ENCODE measurements around the gene HES6.
"Not testable (repeated sequence)": the region's sequence is repeated elsewhere in the genome, so short reads cannot be mapped to it uniquely, and the experiment has no call there.

The HES6 gene, protein sequence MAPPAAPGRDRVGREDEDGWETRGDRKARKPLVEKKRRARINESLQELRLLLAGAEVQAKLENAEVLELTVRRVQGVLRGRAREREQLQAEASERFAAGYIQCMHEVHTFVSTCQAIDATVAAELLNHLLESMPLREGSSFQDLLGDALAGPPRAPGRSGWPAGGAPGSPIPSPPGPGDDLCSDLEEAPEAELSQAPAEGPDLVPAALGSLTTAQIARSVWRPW

DNA sequence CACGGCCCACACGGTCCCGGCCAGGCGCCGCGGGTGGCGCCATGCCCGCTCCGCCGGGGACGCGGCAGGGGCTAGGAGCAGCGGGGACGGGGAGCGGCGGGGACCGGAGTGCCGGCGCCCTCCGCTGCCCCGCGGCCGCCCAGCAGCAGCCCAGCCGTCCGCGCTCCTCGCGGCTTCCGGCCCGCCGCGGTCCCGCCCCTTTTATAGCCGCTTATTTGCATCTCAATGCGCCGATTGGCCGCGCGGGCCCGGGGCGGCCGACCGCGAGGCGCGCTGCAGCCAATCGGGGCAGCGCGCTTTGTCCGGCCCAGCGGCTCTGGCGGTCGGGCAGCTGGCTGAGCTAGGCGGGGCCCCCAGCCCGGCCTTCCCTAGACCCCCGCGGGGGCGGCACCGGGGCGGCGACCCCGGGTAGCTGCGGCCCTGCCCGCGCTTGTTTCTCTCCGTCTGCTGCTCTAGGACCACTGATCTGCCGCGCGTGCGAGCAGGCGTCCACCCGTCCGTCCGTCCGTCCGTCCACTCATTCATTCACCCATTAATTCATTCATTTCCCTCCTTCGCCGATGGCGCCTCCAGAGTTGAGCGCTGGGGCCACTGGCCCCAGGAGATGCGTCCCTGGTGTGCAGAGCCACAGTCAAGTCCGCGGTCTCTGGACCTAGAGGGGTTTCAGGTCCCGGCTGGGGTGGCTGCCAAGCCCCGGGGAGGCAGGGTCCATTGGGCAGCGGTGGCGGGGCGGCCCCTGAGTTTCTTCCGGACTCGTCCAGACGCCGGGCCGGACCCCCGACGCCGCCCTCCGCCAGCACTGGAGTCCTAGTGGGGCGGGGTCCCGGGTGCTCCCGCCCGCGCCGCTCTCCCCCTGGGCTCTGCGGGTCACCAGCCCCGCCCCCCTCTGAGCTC lies at the start of gene HES6:
Gene HES6, minus strand, starts transcription at position 176 of the 894 bp plus-strand sequence. Its CDS starts 133 bp downstream, at position 43.
- peak; percentile 88 for DNase-seq

DNA sequence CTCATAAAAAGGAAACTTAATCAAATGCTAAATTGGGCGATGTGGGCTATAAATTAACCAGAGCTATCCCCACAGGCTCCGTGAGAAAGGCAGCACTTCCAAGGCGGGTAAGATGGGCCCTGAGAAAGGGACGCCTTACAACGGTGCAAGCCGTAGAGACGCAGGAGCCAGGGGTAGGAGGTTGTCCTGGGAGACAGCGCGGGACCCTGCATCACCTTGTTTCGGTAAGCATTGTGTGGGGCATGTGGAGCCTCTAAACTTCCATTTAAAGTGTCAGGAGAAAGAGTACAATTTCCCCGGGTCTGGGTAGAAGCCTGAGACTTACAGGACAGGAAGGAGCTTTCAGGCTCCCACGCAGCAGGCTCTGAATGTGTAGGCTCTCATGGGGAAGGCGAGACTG lies 49.7 kb upstream of the HES6 start:
- no peak for DNase-seq

DNA sequence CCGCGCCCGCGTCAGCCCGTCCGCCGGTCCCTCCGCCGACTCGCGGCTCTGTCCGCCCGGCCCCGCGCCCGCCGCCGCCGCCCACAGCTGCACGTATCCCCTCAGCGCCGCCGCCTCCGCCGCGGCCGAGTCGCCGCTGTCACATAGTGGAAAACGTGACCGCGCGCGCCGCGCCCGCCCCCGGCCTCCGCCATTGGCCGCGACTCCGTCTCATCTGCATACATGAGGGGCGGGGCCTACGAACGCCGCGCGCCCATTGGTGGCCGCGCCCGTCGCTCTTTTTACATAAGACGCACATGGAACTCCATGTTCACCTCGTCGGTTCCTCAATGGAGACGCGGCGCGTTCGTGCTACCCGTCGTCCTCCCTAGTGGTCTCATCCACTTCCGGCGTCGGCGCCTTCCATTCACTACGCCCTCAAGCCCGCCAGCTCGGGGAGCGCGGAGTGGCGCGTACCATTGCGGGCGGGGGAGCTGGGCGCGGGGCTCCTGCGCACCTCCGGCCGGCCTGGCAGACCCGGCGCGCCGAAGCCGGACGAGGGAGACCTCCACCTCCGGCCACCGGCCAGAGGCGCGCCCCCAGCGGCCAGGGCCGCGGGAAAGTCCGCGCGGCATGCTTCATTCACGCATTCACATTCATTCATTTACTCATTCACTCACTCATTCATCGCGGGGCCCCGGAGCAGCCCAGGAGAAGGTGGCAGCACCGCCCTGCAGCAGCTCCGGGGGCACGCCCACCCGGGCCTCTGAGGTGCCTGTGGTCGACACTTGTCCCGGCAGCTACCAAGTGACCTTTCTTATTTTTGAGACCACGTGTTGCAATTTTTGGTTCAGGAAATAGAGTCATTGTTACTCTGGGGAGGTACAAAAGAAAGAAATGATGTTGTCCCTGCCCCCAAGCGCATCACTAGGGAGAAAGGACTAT lies 49.1 kb upstream of the HES6 start:
- DNase-seq = peak; percentile 95

DNA sequence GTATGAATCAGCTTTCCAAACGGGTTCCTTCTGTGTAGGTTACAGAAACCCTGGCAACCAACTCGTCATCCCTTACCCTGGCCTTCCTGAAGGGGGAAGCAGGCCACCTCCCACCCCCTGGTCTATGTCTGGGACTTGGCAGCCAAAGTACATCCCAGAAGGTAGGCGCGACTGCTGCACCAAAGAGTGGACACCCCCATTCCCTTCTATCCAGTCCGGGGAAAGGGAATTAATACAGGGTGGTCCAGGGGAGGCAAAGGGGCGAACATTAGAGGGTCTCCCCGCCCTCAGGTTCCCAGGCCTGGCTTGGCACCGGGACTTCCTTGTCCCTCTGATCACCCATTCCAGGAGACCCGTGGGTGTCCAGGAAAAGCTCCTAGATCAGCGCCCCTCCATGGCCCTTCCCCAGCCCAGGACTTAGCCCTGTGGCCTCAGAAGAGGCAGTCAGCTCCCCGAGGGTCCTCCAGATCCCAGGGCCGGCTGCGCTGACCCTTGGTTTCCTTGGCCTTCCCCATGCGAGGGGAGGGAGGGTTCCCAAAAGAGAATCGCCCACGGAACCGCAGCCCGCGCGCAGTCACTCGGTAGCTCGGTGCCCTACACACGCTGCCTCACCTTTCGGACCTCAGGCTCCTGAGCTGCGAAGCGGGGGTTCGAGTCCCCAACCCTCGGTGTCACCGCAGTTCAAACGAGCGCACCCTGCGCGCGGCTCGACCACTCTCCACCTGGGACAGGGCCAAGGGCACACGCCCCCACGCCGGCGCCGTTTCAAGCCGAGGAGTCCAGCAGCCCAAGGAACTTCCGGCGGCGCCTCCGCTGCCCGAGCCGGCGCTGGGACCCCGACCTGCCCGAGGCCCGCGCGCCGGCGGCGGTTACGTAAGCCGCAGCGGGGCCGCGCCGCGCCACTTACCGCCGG lies 48.2 kb upstream of the HES6 start, which contains the start of gene PER2:
Gene PER2, minus strand, starts transcription at position 874 of the 913 bp plus-strand sequence. CDS start 10,674 bp downstream, outside the sequence.
- peak; percentile 42 for DNase-seq

DNA sequence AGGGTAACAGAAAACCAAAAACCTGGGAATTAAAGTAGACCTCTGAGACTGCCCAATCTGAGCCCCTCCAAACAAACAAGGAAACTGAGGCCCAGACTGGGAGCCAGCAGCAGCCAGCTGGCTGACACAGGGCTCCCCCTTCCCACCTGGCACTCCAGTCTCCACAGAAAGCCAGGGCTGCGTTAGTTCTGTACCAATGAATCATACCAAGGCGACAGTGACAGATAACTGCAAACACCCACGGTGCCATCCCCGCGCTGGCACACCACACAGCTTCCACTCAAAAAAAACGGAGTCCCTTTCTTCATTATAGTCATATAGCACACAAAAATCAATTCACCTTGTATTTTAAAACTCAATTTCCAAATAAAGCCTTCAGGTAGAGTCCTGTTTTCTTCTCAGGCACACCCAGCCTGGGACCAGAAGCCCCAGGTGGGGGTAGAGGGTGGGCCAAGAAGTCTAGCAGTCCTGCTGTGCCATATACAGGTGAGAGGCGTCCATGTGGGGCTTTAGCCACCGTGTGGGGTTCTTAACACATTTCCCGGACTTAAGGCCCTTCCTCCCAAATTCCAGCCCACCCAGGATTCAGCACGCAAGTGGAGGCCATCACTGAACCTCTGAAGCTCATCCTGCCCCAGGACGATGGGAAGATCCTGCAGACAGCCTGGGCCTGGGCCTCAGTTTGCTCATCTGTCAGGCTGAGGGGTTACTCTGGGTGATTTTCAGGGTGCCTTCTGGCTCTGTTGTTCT lies 47.3 kb upstream of the HES6 start:
- no peak for DNase-seq

DNA sequence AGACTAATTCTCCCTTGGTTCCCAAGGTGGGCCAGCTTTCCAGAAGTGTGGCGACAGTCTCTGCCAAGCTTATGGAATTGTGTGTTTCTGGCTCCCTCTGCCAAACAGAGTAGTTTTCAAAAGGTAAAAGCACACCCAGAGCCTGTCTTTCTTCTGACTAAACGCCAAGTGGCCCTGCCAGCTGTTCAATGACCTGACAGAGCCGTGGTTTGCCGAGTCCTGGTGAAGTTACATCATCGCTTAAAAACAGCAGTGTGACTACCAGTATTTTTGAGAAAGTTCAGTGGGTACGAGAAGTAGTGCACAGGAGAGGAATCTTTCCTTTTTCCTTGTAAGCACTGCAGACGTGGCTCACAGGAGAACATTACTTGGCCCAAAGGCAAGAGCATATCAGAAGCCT lies 46.7 kb upstream of the HES6 start:
- peak; percentile 2 for DNase-seq

DNA sequence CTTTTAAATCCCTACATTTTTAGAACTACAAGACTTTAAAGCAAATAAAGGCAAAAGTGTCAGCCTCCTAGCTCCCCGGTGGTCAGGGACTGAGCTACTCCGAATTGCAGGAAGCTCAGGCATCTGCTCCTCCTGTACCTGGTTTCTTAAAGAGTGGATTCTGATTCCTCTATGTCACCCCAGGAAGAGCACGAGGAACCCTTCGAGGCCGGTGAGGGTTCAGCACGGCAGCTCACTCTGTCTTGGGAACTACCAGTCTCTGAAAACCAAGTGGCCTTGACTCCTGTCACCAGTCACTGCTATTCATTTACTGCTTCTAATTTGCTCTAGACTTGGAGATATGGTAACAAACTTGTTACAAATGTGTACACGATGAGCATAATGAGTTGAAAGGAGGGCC lies 46.3 kb upstream of the HES6 start:
- DNase-seq = no peak

DNA sequence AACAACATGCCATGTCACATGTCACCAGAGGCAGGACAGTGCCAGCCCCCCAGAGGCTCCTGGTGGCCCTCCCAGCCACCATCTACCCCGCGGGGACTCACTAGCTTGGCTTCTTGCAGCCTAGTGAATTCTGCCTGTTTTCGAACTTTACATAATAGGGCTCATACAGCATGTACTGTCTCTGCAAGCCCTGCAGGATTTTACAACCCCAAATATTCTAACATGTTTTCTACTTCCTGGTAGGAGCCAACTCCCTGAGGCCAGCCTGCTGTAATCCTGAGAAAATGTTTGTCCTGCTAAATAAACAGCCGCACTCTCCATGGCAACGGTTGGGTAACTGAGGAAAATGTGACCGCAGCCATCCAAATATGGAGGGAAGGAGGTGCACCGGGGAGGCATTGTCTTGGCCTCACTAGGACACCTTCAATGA lies 45.8 kb upstream of the HES6 start:
- peak; percentile 6 for DNase-seq

DNA sequence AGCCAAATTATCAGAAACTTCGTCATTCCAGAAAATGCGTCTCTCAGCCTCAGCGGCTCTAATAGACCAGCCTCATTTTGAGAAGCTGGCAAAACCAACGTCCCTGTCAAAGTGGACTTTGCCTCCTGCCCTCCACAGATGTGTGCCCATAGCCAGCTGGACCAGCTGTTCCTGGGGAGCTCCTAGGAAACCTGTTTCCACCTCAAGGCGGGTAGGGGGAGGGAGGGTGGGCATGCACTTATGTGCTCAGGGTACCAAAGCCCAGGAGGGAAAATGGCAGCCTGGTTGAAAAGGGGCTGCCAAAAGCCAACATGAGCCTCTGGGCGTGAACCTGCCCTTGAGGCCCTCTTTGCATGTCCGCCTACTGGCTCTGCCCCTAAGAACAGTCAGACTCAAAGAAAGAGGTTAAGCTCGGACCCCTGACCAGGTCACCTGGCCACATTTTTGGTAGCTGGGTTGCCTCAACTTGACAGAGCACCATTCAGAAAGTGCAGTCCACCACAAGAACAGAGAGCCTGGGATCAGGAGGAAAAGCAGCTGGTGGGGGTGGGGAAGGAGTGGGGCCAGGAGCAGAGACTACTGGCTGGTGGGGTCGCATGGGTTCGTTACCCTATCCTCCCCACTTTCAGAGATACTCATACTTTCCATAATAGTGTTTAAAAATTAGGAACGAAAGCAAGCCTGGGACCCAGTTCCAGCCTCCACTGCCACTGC lies 45.1 kb upstream of the HES6 start:
- no peak for DNase-seq

DNA sequence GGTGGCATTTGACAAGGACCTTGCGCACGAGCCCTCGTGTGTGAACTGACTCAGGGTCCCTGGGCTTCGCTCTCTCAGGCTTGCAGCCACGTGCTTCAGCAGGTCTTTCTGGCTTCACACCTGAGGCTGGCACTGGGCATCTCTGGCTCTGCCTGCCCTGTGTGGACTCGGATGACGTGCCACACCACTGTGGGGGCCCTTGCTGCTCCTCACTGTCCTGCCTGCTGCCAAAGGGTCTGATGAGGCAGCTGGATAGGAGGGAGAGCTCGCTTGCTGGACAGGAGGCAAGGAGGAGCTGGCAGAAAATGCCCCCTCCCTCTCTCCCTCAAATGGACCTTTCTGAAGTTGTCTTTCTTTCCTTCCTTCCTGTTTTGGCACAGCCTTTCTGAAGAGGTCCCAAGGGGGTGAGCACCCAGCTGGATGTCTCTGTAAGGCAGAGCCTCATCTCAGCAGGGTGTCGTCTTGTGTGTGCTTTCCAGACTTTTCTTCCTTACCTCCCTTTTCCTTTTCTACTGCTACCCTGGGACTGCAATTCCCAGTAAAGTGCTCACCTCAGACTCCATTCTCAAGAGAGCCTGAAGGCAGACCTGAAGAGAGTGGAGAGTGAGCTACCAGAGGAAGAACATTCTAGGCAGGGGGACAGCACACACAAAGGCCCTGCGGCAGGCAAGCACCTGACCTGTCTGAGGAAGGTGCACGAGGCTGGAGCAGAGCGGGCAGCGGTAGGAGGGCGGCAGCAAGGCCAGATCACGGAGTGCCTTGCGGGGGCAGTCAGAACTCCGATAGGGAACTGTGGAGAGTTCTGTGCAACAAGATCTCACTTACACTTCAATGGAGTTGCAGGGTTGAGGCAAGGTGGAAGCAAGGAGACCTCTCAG lies 43.3 kb upstream of the HES6 start:
- no peak for DNase-seq

DNA sequence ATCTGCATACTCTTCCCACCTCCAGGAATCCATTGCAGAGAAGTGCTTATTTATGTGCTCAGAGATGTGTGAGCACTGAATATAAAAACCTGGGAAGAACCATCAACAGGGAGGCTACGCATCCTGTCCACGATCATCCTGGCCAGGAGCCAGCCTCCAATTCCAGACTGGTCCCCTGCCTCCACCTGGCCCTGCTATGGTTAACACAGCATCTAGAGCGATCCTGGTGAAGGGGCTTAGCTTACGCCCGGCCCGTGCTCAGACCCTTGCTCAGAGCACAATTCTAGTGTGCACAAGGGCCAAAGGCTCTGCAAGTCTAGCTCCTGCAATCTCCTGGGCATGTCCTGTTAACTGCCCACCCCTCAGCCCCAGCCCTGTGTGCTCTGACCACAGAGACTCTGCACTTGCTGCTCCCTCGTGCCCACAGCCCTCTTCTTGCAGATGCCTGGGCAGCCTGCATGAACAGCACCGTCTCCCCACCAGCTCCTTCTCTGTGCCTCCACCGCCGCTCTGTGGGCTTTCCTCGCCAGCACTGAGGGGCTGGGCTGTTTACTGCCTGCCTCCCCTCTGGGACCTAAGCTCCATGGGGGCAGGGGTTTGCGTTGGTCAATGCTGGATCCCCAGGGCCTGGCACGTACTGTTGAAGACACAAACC lies 42.1 kb upstream of the HES6 start:
- DNase-seq = no peak

DNA sequence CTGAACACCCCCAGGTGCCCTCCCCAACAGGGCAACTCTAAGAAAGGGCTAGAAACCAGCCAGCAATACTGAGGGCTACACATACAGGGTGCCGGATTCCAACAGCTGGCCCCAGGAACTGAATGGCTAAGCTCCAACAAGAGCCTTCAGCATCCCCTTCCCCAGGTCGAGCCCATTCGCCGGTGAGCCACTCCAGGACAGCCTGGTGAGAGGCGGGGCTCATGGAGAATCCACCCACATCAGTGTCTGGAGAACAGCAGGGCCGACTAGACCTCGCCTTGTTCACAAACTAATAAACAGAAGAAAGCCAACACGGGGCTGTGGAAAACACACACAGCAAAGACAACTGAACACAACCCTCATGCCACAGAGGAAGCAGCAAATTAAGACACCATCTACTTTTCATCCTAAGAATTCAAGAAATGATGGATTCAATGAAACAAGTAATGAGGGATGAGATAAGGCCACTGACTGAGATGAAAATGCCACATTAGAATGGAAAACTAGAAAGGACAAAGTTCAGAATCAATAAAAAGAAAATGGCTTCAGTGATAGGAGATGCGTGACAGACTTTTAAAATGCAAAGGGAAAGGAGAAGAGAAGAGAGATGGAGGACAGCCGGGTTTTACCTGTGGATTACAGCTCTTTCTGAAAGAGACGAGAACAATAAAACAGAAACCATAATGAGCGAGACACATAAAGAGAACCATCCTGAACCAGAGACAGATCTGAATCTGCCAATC lies 40.4 kb upstream of the HES6 start:
- DNase-seq = no peak

DNA sequence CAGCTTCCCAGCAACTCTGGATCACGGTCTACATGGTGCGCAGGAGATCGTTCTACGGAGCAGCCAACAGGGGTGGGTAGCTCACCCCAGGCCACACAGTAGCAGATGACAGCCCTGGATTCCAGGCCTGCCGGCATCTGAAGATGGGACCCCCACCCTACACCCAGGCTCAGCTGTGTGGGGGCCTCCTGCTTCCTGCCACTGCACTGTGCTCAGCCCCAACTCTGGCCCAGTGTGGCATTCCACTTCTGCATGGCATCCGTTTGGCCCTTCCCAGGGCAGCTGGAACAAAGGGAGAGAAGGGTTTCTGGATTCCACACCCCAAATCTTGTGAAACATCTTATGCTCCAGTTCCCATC lies 39.5 kb upstream of the HES6 start:
- no peak for DNase-seq

DNA sequence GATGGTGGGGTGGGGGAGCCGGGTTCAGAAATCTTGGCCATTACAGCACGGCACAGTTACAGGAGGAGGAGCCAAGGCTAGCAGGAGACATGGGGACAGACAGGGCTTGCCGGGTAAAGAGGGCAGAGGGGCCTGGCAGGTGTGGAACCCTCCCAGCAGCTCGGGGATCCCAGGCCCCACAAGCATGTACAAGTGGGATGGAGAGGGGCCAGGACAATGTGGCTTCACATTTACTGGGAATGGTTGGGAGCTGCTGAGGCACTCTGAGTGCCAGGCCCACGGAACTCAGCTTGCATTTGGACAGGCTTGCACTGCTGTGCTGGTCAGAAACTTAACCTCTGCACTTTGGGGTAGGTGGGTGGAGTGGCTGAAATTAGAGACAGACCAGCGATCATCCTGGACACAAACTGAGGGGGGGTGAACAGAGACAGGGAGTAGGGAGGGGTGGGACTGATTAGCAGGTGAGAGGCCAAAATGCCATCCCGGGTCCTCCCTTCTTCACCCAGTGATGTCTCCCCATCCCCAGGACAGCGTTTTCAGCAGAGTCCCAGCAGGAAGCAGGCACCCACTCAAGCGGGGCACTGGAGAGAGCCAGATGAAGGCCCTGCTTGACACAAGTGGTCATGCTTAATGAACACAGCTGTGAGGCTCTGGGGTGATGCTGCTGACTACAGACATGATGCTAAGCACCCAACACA lies 38.9 kb upstream of the HES6 start:
- no peak for DNase-seq

DNA sequence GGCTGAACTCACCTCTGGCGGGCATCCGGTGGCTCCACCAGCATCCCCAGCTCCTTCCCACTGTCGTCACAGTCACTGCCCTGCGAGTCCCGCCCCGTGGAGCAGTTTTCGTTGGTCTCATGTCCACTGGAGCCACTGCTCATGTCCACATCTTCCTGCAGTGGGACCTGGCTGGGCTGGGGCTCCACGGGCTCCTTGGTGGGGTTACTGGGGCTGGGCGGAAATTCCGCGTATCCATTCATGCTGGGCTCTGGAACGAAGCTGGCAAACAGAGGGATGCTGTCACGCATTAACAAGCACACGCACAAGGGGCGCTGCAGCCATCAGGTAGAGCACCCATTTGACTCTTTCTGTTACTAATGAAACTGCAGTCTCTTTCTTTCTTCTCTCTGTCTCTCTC lies 37.9 kb upstream of the HES6 start:
- no peak for DNase-seq

DNA sequence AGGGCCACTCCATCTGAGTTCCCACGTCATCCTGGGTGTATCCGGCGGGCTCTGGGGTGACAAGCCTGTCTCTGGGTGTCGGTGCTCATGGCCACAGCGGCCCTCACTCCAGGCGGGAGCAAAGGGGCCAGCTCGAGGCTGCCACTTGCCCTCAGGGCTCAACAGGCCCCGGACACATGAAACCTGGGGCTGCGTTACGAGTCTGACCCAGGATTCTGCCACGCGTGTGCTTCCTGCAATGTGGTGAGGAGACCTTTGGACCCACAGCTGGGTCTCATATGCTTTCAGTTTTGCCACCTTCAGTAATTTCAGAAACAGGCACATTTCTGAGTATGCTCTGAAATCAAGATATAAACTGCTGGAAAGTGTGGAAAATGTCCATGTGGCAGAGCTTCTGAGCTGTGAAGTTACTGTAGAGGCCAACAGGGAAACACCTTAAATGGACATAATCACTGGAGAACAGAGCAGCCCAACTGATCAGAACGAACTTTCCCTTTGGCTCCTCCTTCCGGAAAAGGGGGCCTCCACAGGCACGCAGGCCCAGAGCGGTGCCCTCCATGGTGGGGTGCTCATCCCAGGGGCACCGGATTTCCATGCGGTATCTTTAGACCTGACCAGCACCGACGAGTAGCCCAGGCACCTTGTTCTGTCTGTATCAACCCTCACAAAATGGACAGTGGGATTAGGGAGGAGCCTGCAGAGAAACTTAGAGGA lies 34.5 kb upstream of the HES6 start:
- DNase-seq = no peak

DNA sequence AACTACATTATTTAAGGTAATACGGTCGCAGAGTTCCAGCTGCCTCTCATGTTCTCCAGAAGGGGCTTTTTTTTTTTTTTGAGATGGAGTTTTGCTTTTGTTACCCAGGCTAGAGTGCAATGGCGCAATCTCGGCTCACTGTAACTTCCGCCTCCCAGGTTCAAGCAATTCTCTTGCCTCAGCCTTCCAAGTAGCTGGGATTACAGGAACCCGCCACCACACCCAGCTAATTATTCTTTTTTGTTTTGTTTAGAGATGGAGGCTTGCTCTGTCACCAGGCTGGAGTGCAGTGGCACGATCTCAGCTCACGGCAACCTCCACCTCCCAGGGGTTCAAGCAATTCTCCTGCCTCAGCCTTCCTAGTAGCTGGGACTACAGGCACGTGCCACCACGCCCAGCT lies 33.6 kb upstream of the HES6 start:
- DNase-seq = not testable (repeated sequence)
